Cardiac muscle cell (in vitro differentiated cells and primary cell): ENCODE measurements around the gene APBA2. TPM values are rescaled to one million over a fixed set of nuclear protein-coding genes. Genes with fewer than 3 reads are reported as not detected.
"Not testable (repeated sequence)": the region's sequence is repeated elsewhere in the genome, so short reads cannot be mapped to it uniquely, and the experiment has no call there.

Experiments
- DNase-seq, 2 donors: peaks; one replicate each; pipeline versions ENCODE4 v3.0.0 to v3.0.0-alpha.2; 2010 to 2017; ENCODE audit warnings: low read depth in 1 of 2, low spot score in 1 of 2
- H3K27ac ChIP-seq: fragments of 200-600 bp; sonication (generic); 2 replicates; pipeline ENCODE4 v1.5.1; 2016
- H3K27me3 ChIP-seq: fragments of 200-600 bp; sonication (generic); 2 replicates; pipeline ENCODE4 v1.6.0; 2016; ENCODE audit warnings: control low read depth
- H3K36me3 ChIP-seq: fragments of 200-600 bp; sonication (generic); 2 replicates; pipeline ENCODE4 v1.5.1; 2016; ENCODE audit warnings: control low read depth
- H3K4me1 ChIP-seq: fragments of 200-600 bp; sonication (generic); 2 replicates; pipeline ENCODE4 v1.8.1; 2017; ENCODE audit warnings: low read depth, mild to moderate bottlenecking, mixed run types
- H3K4me3 ChIP-seq: fragments of 200-600 bp; sonication (generic); 2 replicates; pipeline ENCODE4 v1.5.1; 2016; ENCODE audit warnings: mild to moderate bottlenecking
- H3K9me3 ChIP-seq: fragments of 200-600 bp; sonication (generic); 2 replicates; pipeline ENCODE4 v1.5.1; 2017; ENCODE audit warnings: low read depth, mild to moderate bottlenecking, control low read depth
- polyA plus RNA-seq: library from polyadenylated mRNA; unstranded; fragments of >200 nt; fragmentation: Nextera tagmentation; extraction: Ambion mirVana; gene quantifications from 2 replicates; pipeline ENCODE4 v1.2.1, GENCODE V29; 2016
- total RNA-seq: library from RNA; depleted of rRNA; stranded (reverse); fragments of >200 nt; gene quantifications from 2 replicates; pipeline ENCODE4 v1.2.3, GENCODE V29; 2016
- TF ChIP-seq, protein P1 (sequence below): IDR thresholded peaks from 2 replicates; pipeline ENCODE4 v1.5.1; 2012; ENCODE audit warnings: low read depth, mild to moderate bottlenecking, low read length

APBA2 gene
- total and polyA plus RNA-seq, 2 experiments from 2014 or later = 20.5 to 33.2 TPM

DNA sequence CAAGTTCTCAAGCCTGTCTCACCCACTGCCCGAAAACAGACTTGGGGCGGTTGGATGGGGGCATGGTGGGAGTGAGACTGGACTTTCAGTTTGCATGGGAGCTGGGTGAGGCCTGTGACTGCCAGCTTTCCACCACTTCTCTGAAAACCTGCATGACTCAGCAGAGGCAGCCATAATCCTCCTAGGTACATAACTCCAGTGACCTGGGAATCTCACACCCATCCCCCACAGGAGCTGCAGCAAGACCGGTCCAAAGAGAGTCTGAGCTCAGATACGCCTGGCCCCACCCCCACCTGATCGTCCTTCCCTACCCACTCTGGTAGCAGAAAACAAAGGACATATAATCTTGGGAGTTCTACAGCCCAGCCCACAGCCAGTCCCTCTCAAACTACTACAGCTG, 276.6 kb downstream of the APBA2 start:
- TF ChIP-seq, protein P1, sequence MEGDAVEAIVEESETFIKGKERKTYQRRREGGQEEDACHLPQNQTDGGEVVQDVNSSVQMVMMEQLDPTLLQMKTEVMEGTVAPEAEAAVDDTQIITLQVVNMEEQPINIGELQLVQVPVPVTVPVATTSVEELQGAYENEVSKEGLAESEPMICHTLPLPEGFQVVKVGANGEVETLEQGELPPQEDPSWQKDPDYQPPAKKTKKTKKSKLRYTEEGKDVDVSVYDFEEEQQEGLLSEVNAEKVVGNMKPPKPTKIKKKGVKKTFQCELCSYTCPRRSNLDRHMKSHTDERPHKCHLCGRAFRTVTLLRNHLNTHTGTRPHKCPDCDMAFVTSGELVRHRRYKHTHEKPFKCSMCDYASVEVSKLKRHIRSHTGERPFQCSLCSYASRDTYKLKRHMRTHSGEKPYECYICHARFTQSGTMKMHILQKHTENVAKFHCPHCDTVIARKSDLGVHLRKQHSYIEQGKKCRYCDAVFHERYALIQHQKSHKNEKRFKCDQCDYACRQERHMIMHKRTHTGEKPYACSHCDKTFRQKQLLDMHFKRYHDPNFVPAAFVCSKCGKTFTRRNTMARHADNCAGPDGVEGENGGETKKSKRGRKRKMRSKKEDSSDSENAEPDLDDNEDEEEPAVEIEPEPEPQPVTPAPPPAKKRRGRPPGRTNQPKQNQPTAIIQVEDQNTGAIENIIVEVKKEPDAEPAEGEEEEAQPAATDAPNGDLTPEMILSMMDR = no peak

DNA sequence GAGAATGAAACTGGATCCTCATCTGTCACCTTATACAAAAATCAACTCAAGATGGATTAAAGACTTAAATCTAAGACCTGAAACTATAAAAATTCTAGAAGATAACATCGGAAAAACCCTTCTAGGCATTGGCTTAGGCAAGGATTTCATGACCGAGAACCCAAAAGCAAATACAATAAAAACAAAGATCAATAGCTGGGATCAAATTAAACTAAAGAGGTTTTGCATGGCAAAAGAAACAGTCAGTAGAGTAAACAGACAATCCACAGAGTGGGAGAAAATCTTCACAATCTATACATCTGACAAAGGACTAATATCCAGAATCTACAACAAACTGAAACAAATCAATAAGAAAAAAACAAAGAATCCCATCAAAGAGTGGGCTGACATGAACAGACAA, 281.3 kb downstream of the APBA2 start:
- not testable (repeated sequence) for H3K36me3 ChIP-seq, H3K27ac ChIP-seq, H3K4me3 ChIP-seq, DNase-seq, H3K4me1 ChIP-seq, H3K9me3 ChIP-seq, H3K27me3 ChIP-seq

More for the DNA sequence above, 276.6 kb downstream of the APBA2 start:
- H3K9me3 ChIP-seq = no peaks in the 10 kb centered on the region
- no peak overlapping the region for H3K4me3 ChIP-seq
- DNase-seq = no peak
- no peaks in the 10 kb centered on the region for H3K4me1 ChIP-seq
- no peaks in the 10 kb centered on the region for H3K36me3 ChIP-seq
- H3K27me3 ChIP-seq = no peaks in the 10 kb centered on the region
- no peak overlapping the region for H3K27ac ChIP-seq

Other genes with a start within 250 kb of the APBA2 start
- gene GOLGA8M, start 173.6 kb upstream of the APBA2 start, total RNA-seq = 0.36 TPM in 1 of 2 replicates, not detected in the other
- gene GOLGA8M, start 173.6 kb upstream of the APBA2 start, polyA plus RNA-seq = not detected in 2 replicates
- not detected in 2 replicates for gene GOLGA6L7, start 37.3 kb upstream of the APBA2 start, total RNA-seq
- gene GOLGA6L7, start 37.3 kb upstream of the APBA2 start, polyA plus RNA-seq = 0.52 and 0.59 TPM in 2 replicates